IPS-18c (cell line): ENCODE results near the gene SLC30A1.
"Not testable (repeated sequence)": the region's sequence is repeated elsewhere in the genome, so short reads cannot be mapped to it uniquely, and the experiment has no call there.

Experiments
- H3K4me3 ChIP-seq: 2 replicates; pipeline ENCODE4 v1.7.0; 2013; ENCODE audit warnings: low read depth, mild to moderate bottlenecking, low read length, moderate library complexity; ENCODE audit not compliant: insufficient read depth
- H3K9me3 ChIP-seq: one replicate; pipeline ENCODE4 v1.6.1; 2013; ENCODE audit warnings: mild to moderate bottlenecking, low read length, moderate library complexity; ENCODE audit not compliant: control insufficient read depth, insufficient read depth

The SLC30A1 gene

GRCh38 chr1:211578640-211579439, at the start of gene SLC30A1:
SLC30A1 (minus strand) TSS chr1:211579161; CDS start chr1:211578612, 549 bp downstream.
- H3K9me3 ChIP-seq: no peaks in the 10 kb centered on the region
- peak within 1 kb of the TSS; percentile 80 for H3K4me3 ChIP-seq

GRCh38 chr1:211628417-211628816, 49.5 kb upstream of the SLC30A1 start:
- Histone ChIP-seq H3K9me3 (no peaks in the 10 kb centered on the region), H3K4me3 (no peak overlapping the region)

GRCh38 chr1:211627259-211627658, 48.3 kb upstream of the SLC30A1 start:
- H3K9me3 ChIP-seq: no peaks in the 10 kb centered on the region
- no peak overlapping the region for H3K4me3 ChIP-seq

- not testable (repeated sequence) for H3K4me3 ChIP-seq, H3K9me3 ChIP-seq
Observed at GRCh38 chr1:211625866-211626265, 46.9 kb upstream of the SLC30A1 start.

GRCh38 chr1:211625040-211625439, 46.1 kb upstream of the SLC30A1 start:
- Histone ChIP-seq H3K4me3 (no peak overlapping the region), H3K9me3 (no peaks in the 10 kb centered on the region)

- Histone ChIP-seq H3K9me3 (no peaks in the 10 kb centered on the region), H3K4me3 (no peak overlapping the region)
Observed at GRCh38 chr1:211623515-211623914, 44.6 kb upstream of the SLC30A1 start.

- Histone ChIP-seq H3K9me3 (no peaks in the 10 kb centered on the region), H3K4me3 (no peak overlapping the region)
Observed at GRCh38 chr1:211621447-211622198, 42.7 kb upstream of the SLC30A1 start.

- Histone ChIP-seq H3K9me3 (no peaks in the 10 kb centered on the region), H3K4me3 (no peak overlapping the region)
Observed at GRCh38 chr1:211620097-211620496, 41.1 kb upstream of the SLC30A1 start.

GRCh38 chr1:211619033-211619996, 40.4 kb upstream of the SLC30A1 start:
- Histone ChIP-seq H3K9me3 (no peaks in the 10 kb centered on the region), H3K4me3 (no peak overlapping the region)

- H3K4me3 ChIP-seq: no peak overlapping the region
- H3K9me3 ChIP-seq: no peaks in the 10 kb centered on the region
Observed at GRCh38 chr1:211616965-211617297, 38.0 kb upstream of the SLC30A1 start.

GRCh38 chr1:211616231-211616964, 37.4 kb upstream of the SLC30A1 start:
- H3K9me3 ChIP-seq: no peaks in the 10 kb centered on the region
- H3K4me3 ChIP-seq: no peak overlapping the region

- H3K9me3 ChIP-seq: no peaks in the 10 kb centered on the region
- no peak overlapping the region for H3K4me3 ChIP-seq
Observed at GRCh38 chr1:211614615-211615014, 35.7 kb upstream of the SLC30A1 start.

GRCh38 chr1:211613951-211614350, 35.0 kb upstream of the SLC30A1 start:
- H3K9me3 ChIP-seq: no peaks in the 10 kb centered on the region
- no peak overlapping the region for H3K4me3 ChIP-seq

- no peaks in the 10 kb centered on the region for H3K9me3 ChIP-seq
- no peak overlapping the region for H3K4me3 ChIP-seq
Observed at GRCh38 chr1:211613108-211613947, 34.4 kb upstream of the SLC30A1 start.

- H3K9me3 ChIP-seq: no peaks in the 10 kb centered on the region
- H3K4me3 ChIP-seq: no peak overlapping the region
Observed at GRCh38 chr1:211612786-211613107, 33.8 kb upstream of the SLC30A1 start.

GRCh38 chr1:211611818-211612217, 32.9 kb upstream of the SLC30A1 start:
- Histone ChIP-seq H3K4me3 (no peak overlapping the region), H3K9me3 (no peaks in the 10 kb centered on the region)
